ENCODE measurements around the gene NPB.

Gene NPB

GRCh38 chr17:81929253-81930141, 27.5 kb downstream of the NPB start:
- Histone ChIP-seq H3K18ac (ENCODE audit: low read length) (no peak overlapping the region), H3K36me3 (ENCODE audit: control insufficient read depth, insufficient read depth, low read length) (peaks cover 2% of the 10 kb centered on the region), H3K23ac (ENCODE audit: low read length) (no peak overlapping the region), H3K56ac (ENCODE audit: low read length) (no peak overlapping the region), H3K4me3 (ENCODE audit: low read length) (no peak overlapping the region), H3K27ac (ENCODE audit: low read depth, low read length) (no peak overlapping the region), H3K79me2 (ENCODE audit: control insufficient read depth, insufficient read depth, low read length) (peaks cover 24% of the 10 kb centered on the region), H2AK5ac (ENCODE audit: low read length) (no peak overlapping the region), H3K9ac (ENCODE audit: low read length) (peak overlapping the region; percentile 69), H3K27me3 (ENCODE audit: insufficient read depth, low read length, poor library complexity) (no peaks in the 10 kb centered on the region), H2BK5ac (ENCODE audit: low read length) (no peak overlapping the region), H2BK120ac (ENCODE audit: low read depth, low read length) (no peak overlapping the region), H3K4me1 (ENCODE audit: control insufficient read depth, low read depth, low read length) (peaks cover 10% of the 10 kb centered on the region), H4K5ac (ENCODE audit: low read length) (no peak overlapping the region), H4K8ac (ENCODE audit: low read depth, low read length) (no peak overlapping the region), H3K79me1 (ENCODE audit: low read length) (peaks cover 6% of the 10 kb centered on the region), H3K4me2 (ENCODE audit: low read length) (no peak overlapping the region), H3K4ac (ENCODE audit: low read depth, low read length) (no peak overlapping the region), H2BK15ac (replicated peaks; ENCODE audit: low read depth) (no peak overlapping the region)
- WGBS (ENCODE audit: extremely low coverage, insufficient coverage, low lambda C conversion rate): no CpG with 5 or more reads among the region's 31 CpGs
- no peak for DNase-seq

- DNase-seq: no peak
- Histone ChIP-seq H2BK5ac (ENCODE audit: low read length) (no peak overlapping the region), H3K27ac (ENCODE audit: low read depth, low read length) (no peak overlapping the region), H3K18ac (ENCODE audit: low read length) (no peak overlapping the region), H3K4ac (ENCODE audit: low read depth, low read length) (no peak overlapping the region), H3K4me3 (ENCODE audit: low read length) (no peak overlapping the region), H3K4me1 (ENCODE audit: control insufficient read depth, low read depth, low read length) (peaks cover 3% of the 10 kb centered on the region), H4K8ac (ENCODE audit: low read depth, low read length) (no peak overlapping the region), H3K4me2 (ENCODE audit: low read length) (no peak overlapping the region), H3K56ac (ENCODE audit: low read length) (no peak overlapping the region), H3K9ac (ENCODE audit: low read length) (no peak overlapping the region), H3K23ac (ENCODE audit: low read length) (no peak overlapping the region), H3K79me2 (ENCODE audit: control insufficient read depth, insufficient read depth, low read length) (peaks cover 15% of the 10 kb centered on the region), H2BK120ac (ENCODE audit: low read depth, low read length) (no peak overlapping the region), H4K5ac (ENCODE audit: low read length) (no peak overlapping the region), H3K27me3 (ENCODE audit: insufficient read depth, low read length, poor library complexity) (no peaks in the 10 kb centered on the region), H3K36me3 (ENCODE audit: control insufficient read depth, insufficient read depth, low read length) (peaks cover 2% of the 10 kb centered on the region), H2AK5ac (ENCODE audit: low read length) (no peak overlapping the region), H2BK15ac (replicated peaks; ENCODE audit: low read depth) (no peak overlapping the region), H3K79me1 (ENCODE audit: low read length) (peaks cover 3% of the 10 kb centered on the region)
- no CpG with 5 or more reads among the region's 20 CpGs for WGBS (ENCODE audit: extremely low coverage, insufficient coverage, low lambda C conversion rate)
These were observed 28.4 kb downstream of the NPB start for GRCh38 chr17:81930142-81931125.

- Histone ChIP-seq H2BK5ac (ENCODE audit: low read length) (no peak overlapping the region), H3K27ac (ENCODE audit: low read depth, low read length) (no peak overlapping the region), H3K4ac (ENCODE audit: low read depth, low read length) (no peak overlapping the region), H4K5ac (ENCODE audit: low read length) (no peak overlapping the region), H3K23ac (ENCODE audit: low read length) (no peak overlapping the region), H3K79me1 (ENCODE audit: low read length) (peaks cover 6% of the 10 kb centered on the region), H2BK15ac (replicated peaks; ENCODE audit: low read depth) (no peak overlapping the region), H3K4me3 (ENCODE audit: low read length) (no peak overlapping the region), H3K27me3 (ENCODE audit: insufficient read depth, low read length, poor library complexity) (no peaks in the 10 kb centered on the region), H3K18ac (ENCODE audit: low read length) (no peak overlapping the region), H3K79me2 (ENCODE audit: control insufficient read depth, insufficient read depth, low read length) (peaks cover 15% of the 10 kb centered on the region), H2BK120ac (ENCODE audit: low read depth, low read length) (no peak overlapping the region), H3K9ac (ENCODE audit: low read length) (no peak overlapping the region), H3K4me1 (ENCODE audit: control insufficient read depth, low read depth, low read length) (peaks cover 1% of the 10 kb centered on the region), H4K8ac (ENCODE audit: low read depth, low read length) (no peak overlapping the region), H2AK5ac (ENCODE audit: low read length) (no peak overlapping the region), H3K36me3 (ENCODE audit: control insufficient read depth, insufficient read depth, low read length) (peaks cover 2% of the 10 kb centered on the region), H3K56ac (ENCODE audit: low read length) (no peak overlapping the region), H3K4me2 (ENCODE audit: low read length) (no peak overlapping the region)
- no peak for DNase-seq
- WGBS (ENCODE audit: extremely low coverage, insufficient coverage, low lambda C conversion rate): no CpG with 5 or more reads among the region's 13 CpGs
These were observed 29.1 kb downstream of the NPB start for GRCh38 chr17:81931189-81931556.

DNA sequence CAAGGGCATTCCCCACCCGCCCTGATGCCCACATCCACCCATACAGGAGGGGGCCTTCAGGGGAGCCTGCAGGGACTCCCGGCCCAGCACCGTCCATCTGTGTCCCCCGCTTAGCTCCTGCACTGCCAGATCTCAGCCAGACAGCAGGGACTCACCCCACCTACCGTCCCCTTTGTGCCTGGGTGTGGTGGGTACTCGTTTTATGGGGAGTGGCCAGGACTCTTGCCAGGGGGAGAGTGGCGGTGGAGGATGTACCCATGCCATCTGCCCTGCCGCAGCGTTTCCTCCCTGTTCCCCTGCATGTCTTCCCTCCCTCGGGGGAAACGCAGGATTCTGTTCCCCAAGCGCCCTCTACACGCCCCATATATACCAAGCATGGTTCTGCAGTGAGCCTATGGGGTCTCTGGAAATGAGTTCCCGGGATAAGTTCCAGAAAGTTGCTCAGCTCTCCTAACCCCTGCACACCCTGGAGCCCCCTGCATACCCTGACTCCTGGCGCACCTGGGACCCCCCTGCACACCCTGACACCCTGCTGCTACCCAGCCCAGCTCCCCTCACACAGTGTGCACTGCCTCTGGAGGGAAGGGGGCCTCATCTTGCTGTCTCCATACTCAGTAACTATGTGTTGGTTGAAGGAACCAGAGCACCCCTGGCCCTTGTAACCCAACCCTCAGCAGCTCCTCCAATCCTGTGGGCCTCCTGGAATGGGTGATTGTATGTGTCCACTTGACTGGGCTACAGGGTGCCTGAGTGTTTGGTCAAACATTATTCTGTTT, 29.7 kb downstream of the NPB start:
- H3K18ac ChIP-seq (ENCODE audit: low read length): no peak overlapping the region
- H3K27ac ChIP-seq (ENCODE audit: low read depth, low read length): no peak overlapping the region
- no peak overlapping the region for H3K4me2 ChIP-seq (ENCODE audit: low read length)
- H2BK120ac ChIP-seq (ENCODE audit: low read depth, low read length): no peak overlapping the region
- no peaks in the 10 kb centered on the region for H3K27me3 ChIP-seq (ENCODE audit: insufficient read depth, low read length, poor library complexity)
- H3K9ac ChIP-seq (ENCODE audit: low read length): no peak overlapping the region
- no peak overlapping the region for H4K8ac ChIP-seq (ENCODE audit: low read depth, low read length)
- DNase-seq: no peak
- no peak overlapping the region for H2BK5ac ChIP-seq (ENCODE audit: low read length)
- no peak overlapping the region for H3K4ac ChIP-seq (ENCODE audit: low read depth, low read length)
- no peak overlapping the region for H3K23ac ChIP-seq (ENCODE audit: low read length)
- no peak overlapping the region for H3K4me3 ChIP-seq (ENCODE audit: low read length)
- H3K4me1 ChIP-seq (ENCODE audit: control insufficient read depth, low read depth, low read length): no peaks in the 10 kb centered on the region
- H3K79me1 ChIP-seq (ENCODE audit: low read length): peaks cover 8% of the 10 kb centered on the region
- WGBS (ENCODE audit: extremely low coverage, insufficient coverage, low lambda C conversion rate): no CpG with 5 or more reads among the region's 15 CpGs
- H2AK5ac ChIP-seq (ENCODE audit: low read length): no peak overlapping the region
- no peak overlapping the region for H4K5ac ChIP-seq (ENCODE audit: low read length)
- no peak overlapping the region for H2BK15ac ChIP-seq (replicated peaks; ENCODE audit: low read depth)
- H3K36me3 ChIP-seq (ENCODE audit: control insufficient read depth, insufficient read depth, low read length): peaks cover 2% of the 10 kb centered on the region
- no peak overlapping the region for H3K56ac ChIP-seq (ENCODE audit: low read length)
- H3K79me2 ChIP-seq (ENCODE audit: control insufficient read depth, insufficient read depth, low read length): peaks cover 12% of the 10 kb centered on the region

GRCh38 chr17:81932333-81932983, 30.4 kb downstream of the NPB start:
- peaks cover 8% of the 10 kb centered on the region for H3K79me2 ChIP-seq (ENCODE audit: control insufficient read depth, insufficient read depth, low read length)
- H4K8ac ChIP-seq (ENCODE audit: low read depth, low read length): no peak overlapping the region
- no peak overlapping the region for H3K9ac ChIP-seq (ENCODE audit: low read length)
- H3K23ac ChIP-seq (ENCODE audit: low read length): no peak overlapping the region
- H4K5ac ChIP-seq (ENCODE audit: low read length): no peak overlapping the region
- no peak overlapping the region for H3K4me3 ChIP-seq (ENCODE audit: low read length)
- no peak overlapping the region for H2BK5ac ChIP-seq (ENCODE audit: low read length)
- H3K79me1 ChIP-seq (ENCODE audit: low read length): peaks cover 8% of the 10 kb centered on the region
- no peak overlapping the region for H2BK15ac ChIP-seq (replicated peaks; ENCODE audit: low read depth)
- H2AK5ac ChIP-seq (ENCODE audit: low read length): no peak overlapping the region
- no peaks in the 10 kb centered on the region for H3K4me1 ChIP-seq (ENCODE audit: control insufficient read depth, low read depth, low read length)
- H3K18ac ChIP-seq (ENCODE audit: low read length): no peak overlapping the region
- no peak overlapping the region for H3K56ac ChIP-seq (ENCODE audit: low read length)
- H3K4me2 ChIP-seq (ENCODE audit: low read length): no peak overlapping the region
- H3K27ac ChIP-seq (ENCODE audit: low read depth, low read length): no peak overlapping the region
- no peak overlapping the region for H3K4ac ChIP-seq (ENCODE audit: low read depth, low read length)
- no peak overlapping the region for H2BK120ac ChIP-seq (ENCODE audit: low read depth, low read length)
- WGBS (ENCODE audit: extremely low coverage, insufficient coverage, low lambda C conversion rate): no CpG with 5 or more reads among the region's 9 CpGs
- peaks cover 2% of the 10 kb centered on the region for H3K36me3 ChIP-seq (ENCODE audit: control insufficient read depth, insufficient read depth, low read length)
- no peak for DNase-seq
- H3K27me3 ChIP-seq (ENCODE audit: insufficient read depth, low read length, poor library complexity): no peaks in the 10 kb centered on the region

Data from mesendoderm (in vitro differentiated cells).